Common myeloid progenitor, CD34-positive (primary cell): ENCODE results near the gene OBSL1.

ENCODE experiments used
- CTCF ChIA-PET: fragments of 350-600 bp; sonication (Branson Sonifier 250); formaldehyde crosslinking; loops from one replicate; lab custom pipeline; 2021; ENCODE audit warnings: antibody characterized with exemption; lab: Charles Lee
- POLR2A ChIA-PET: fragments of 350-600 bp; sonication (Branson Sonifier 250); formaldehyde crosslinking; loops from one replicate; lab custom pipeline; 2021; ENCODE audit warnings: antibody characterized with exemption; lab: Charles Lee
- DNase-seq, 3 donors: peaks; one replicate each; pipeline versions ENCODE4 v3.0.0 to v3.0.0-alpha.2; 2013
- H3K27ac ChIP-seq, 2 experiments: 1 replicate in 1 of 2; 2 replicates in 1 of 2; pipeline ENCODE4 v1.7.0; 2013; ENCODE audit warnings: inconsistent platforms in 2 of 2, low read length in 2 of 2, mild to moderate bottlenecking in 2 of 2, low read depth in 1 of 2, moderate library complexity in 1 of 2; ENCODE audit not compliant: severe bottlenecking in 2 of 2, insufficient read depth in 1 of 2, poor library complexity in 1 of 2
- H3K27me3 ChIP-seq, 5 experiments: replicated peaks in 2 of 5; 1 replicate in 3 of 5; 2 replicates in 2 of 5; pipeline versions ENCODE4 v1.6.1 to v1.7.0; 2013; ENCODE audit warnings: low read length in 4 of 5, mild to moderate bottlenecking in 2 of 5, moderate library complexity in 2 of 5, inconsistent platforms in 1 of 5; ENCODE audit not compliant: insufficient read depth in 5 of 5, control insufficient read depth in 4 of 5
- H3K36me3 ChIP-seq, 4 experiments: 1 replicate in 2 of 4; 2 replicates in 2 of 4; pipeline versions ENCODE4 v1.6.1 to v1.7.0; 2013; ENCODE audit warnings: low read length in 3 of 4, control low read depth in 1 of 4, mild to moderate bottlenecking in 1 of 4; ENCODE audit not compliant: control insufficient read depth in 4 of 4, insufficient read depth in 4 of 4
- H3K4me1 ChIP-seq, 4 experiments: 1 replicate in 3 of 4; 2 replicates in 1 of 4; pipeline versions ENCODE4 v1.6.1 to v1.7.1; 2013; ENCODE audit warnings: low read length in 3 of 4, mild to moderate bottlenecking in 3 of 4, control low read depth in 1 of 4, inconsistent platforms in 1 of 4, moderate library complexity in 1 of 4; ENCODE audit not compliant: control insufficient read depth in 4 of 4, insufficient read depth in 4 of 4; ENCODE audit errors: control extremely low read depth in 1 of 4
- H3K4me3 ChIP-seq, 7 experiments: 1 replicate in 4 of 7; 2 replicates in 3 of 7; pipeline versions ENCODE4 v1.5.1 to v1.7.0; 2013; ENCODE audit warnings: mild to moderate bottlenecking in 7 of 7, low read length in 6 of 7, moderate library complexity in 6 of 7, inconsistent platforms in 2 of 7, low read depth in 2 of 7, control low read depth in 1 of 7; ENCODE audit not compliant: insufficient read depth in 4 of 7, control insufficient read depth in 1 of 7; ENCODE audit errors: extremely low read depth in 1 of 7
- H3K9me3 ChIP-seq, 5 experiments: 1 replicate in 4 of 5; 2 replicates in 1 of 5; pipeline versions ENCODE4 v1.6.1 to v1.7.1; 2013; ENCODE audit warnings: low read length in 4 of 5, mild to moderate bottlenecking in 2 of 5, inconsistent platforms in 1 of 5, low read depth in 1 of 5, moderate library complexity in 1 of 5; ENCODE audit not compliant: control insufficient read depth in 4 of 5, insufficient read depth in 2 of 5; ENCODE audit errors: control extremely low read depth in 1 of 5
- WGBS: methylation state at CpG from one replicate; pipeline ENCODE4 v1.1.5; 2013; ENCODE audit not compliant: insufficient coverage; 5-methylcytosine and 5-hydroxymethylcytosine counted together

OBSL1 gene

GRCh38 chr2:219540784-219541504 lies 30.4 kb downstream of the OBSL1 start:
- CTCF ChIA-PET, result interaction anchor here (0.7 to 43.1 kb wide), 26 partner anchors 8 to 238 kb away, joined by 3 to 1724 read pairs (median 6); partner anchors contain the start of genes ASIC4, DNPEP, GMPPA and INHA
- H3K27me3 ChIP-seq, result peaks cover 0 to 32% (median 27%) of the 10 kb centered on the region in 5 experiments
- H3K27ac ChIP-seq, result no peak overlapping the region
- H3K4me1 ChIP-seq, result peaks cover 0 to 29% (median 23%) of the 10 kb centered on the region in 4 experiments
- DNase-seq, result no peak
- POLR2A ChIA-PET, result no interaction called here
- H3K36me3 ChIP-seq, result no peaks in the 10 kb centered on the region
- whole genome bisulfite sequencing, result 88% methylated on average over 7 of the region's 12 CpGs
- no peak overlapping the region for H3K4me3 ChIP-seq
- H3K9me3 ChIP-seq, result no peaks in the 10 kb centered on the region

DNA sequence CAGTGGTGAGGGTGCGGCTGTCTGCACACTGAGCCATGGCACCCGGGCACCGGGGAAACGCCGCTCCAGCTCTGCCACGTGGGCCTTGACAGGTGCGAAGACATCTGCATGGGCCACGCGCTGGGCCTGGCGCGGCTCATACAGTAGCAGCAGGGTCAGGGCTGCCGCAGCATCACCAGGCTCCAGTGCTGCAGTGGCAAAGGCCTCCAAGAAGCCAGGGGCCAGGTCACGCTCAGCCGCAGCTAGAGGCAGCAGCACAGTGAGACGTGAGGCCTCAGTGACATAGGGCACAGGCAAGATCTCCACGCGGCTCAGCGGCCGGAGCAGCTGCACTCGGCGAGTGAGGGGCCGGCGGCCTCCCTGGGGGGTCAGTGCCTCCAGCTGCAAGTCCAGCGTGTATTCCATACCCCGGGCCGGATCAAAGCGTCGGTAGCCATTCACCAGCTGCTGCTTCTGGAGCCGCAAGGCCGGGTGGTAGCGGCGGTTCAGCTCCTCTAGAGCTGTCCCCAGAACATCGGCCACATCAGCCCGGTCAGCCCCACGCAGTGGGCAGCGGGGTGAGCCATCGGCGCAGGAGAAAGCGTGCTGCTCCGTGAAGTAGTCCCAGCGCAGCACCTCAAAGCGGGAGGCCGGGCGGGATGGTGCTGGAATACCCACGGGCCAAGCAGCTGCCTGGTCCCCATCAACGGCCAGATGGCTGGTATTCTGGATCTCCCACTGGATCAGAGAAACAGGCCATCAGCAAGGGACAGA lies 31.2 kb downstream of the OBSL1 start:
- Histone ChIP-seq H3K4me3 (no peak overlapping the region), H3K27me3 (peaks cover 0 to 23% (median 22%) of the 10 kb centered on the region in 5 experiments), H3K9me3 (no peaks in the 10 kb centered on the region), H3K4me1 (peaks cover 0 to 29% (median 23%) of the 10 kb centered on the region in 4 experiments), H3K27ac (no peak overlapping the region), H3K36me3 (no peaks in the 10 kb centered on the region)
- WGBS, result 97% methylated on average over 45 of the region's 46 CpGs
- no peak for DNase-seq
- POLR2A ChIA-PET, result no interaction called here
- CTCF ChIA-PET, result interaction anchor here (1.0 to 43.1 kb wide), 15 partner anchors 12 to 150 kb away, joined by 3 to 1724 read pairs (median 13); partner anchors contain the start of genes ASIC4, GMPPA, INHA and OBSL1

DNA sequence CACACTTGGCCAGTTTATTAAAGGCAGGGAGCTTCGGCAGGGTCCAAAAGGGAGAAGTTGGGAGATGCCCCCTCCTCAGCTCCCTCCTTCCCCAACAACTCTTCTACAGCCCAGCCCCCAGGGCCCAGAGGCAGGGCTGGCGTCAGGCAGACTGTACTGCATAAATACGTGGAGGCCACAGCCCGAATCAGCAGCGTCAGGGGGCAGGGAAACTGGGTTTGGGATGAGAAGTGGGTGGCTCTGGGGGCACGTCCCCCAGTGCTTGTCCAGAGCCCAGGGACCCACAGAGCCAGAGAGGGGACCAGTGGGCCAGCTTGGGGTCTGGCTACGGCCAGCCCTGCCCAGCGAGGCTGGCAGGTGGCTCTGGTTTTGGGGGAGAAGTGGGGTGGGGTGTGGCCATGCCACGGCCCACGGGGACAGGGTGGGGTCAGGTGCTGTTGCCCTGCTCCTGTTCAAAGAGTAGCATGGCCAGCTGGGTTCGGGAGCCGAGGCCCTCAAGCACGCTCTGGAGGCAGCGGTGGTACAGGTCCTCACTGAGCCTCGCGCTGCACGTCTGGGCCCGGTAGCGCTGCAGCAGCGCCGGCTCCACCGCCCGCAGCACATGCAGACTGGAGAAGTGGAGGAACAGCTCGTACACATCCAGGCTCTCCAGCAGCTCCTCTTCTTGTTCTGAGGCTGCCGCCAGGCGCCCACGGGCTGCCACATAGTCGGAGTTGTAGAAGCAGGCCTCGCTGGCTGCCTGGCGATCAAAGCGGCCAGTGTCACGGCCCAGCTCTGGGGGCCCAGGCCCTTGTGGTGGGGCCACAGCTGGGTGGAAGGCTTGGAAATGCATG lies 32.2 kb downstream of the OBSL1 start:
- DNase-seq, result no peak
- peaks cover 0 to 24% (median 20%) of the 10 kb centered on the region in 4 experiments for H3K4me1 ChIP-seq
- H3K9me3 ChIP-seq, result no peaks in the 10 kb centered on the region
- CTCF ChIA-PET, result interaction anchor here (0.6 to 43.1 kb wide), 9 partner anchors 12 to 151 kb away, joined by 3 to 1724 read pairs (median 37); partner anchors contain the start of genes ASIC4 and GMPPA
- no peak overlapping the region for H3K4me3 ChIP-seq
- 98% methylated on average over 27 of the region's 32 CpGs for WGBS
- peaks cover 0 to 15% (median 14%) of the 10 kb centered on the region in 5 experiments for H3K27me3 ChIP-seq
- H3K27ac ChIP-seq, result no peak overlapping the region
- POLR2A ChIA-PET, result no interaction called here
- H3K36me3 ChIP-seq, result no peaks in the 10 kb centered on the region

GRCh38 chr2:219538504-219538951 lies 32.8 kb downstream of the OBSL1 start:
- WGBS, result 87% methylated on average over 3 of the region's 6 CpGs
- H3K4me3 ChIP-seq, result no peak overlapping the region
- peaks cover 0 to 14% (median 12%) of the 10 kb centered on the region in 5 experiments for H3K27me3 ChIP-seq
- H3K27ac ChIP-seq, result no peak overlapping the region
- H3K9me3 ChIP-seq, result no peaks in the 10 kb centered on the region
- POLR2A ChIA-PET, result no interaction called here
- no peak for DNase-seq
- CTCF ChIA-PET, result interaction anchor here (1.5 to 43.1 kb wide), 7 partner anchors 11 to 151 kb away, joined by 3 to 1724 read pairs (median 81); partner anchors contain the start of genes ASIC4 and GMPPA
- peaks cover 0 to 20% (median 15%) of the 10 kb centered on the region in 4 experiments for H3K4me1 ChIP-seq
- H3K36me3 ChIP-seq, result no peaks in the 10 kb centered on the region

DNA sequence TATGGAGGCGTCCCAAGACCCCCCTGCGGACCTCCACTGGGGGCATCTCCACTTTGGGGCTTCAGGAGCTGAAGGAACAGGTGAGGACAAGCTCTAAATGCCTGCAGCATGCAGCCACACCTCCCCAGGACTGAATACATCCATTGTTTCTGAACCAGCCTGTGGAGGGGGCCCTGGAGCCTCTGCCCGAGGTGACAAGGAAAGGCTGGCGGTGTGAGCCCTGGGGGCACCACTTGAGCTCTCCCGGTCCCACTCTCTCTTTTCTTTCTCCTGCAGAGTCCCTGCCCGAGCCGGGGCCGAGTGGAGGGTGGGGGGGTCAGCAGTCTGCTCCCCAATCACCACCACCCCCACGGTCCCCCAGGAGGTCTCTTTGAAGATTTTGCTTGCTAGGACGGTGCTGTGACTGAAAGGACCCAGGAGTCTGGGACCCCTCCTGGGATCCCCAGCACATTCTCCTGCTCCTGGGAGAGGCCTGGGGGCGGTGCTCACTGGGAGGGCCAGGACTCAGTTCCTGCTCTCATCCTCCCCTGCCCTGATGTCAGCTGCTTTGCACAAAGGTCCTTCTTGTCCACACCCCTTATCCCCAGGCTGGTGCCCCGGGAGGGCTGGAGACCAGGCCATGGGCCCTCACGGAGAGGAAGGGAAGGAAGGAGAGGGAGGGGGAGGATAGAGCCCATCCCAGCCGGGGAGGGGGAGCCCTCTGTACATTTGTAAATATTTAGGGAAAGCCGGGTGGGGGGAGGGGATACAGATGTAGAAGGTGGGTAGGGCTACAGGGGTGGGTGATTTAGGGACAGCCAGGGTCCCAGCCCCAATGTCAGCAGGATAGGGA lies 33.5 kb downstream of the OBSL1 start:
- peaks cover 0 to 16% (median 10%) of the 10 kb centered on the region in 5 experiments for H3K27me3 ChIP-seq
- H3K36me3 ChIP-seq, result no peaks in the 10 kb centered on the region
- H3K4me1 ChIP-seq, result peaks cover 0 to 14% (median 9%) of the 10 kb centered on the region in 4 experiments
- no peaks in the 10 kb centered on the region for H3K9me3 ChIP-seq
- ChIA-PET POLR2A (no interaction called here), CTCF (interaction anchor here (1.0 to 43.1 kb wide), 5 partner anchors 10 to 150 kb away, joined by 4 to 1724 read pairs (median 117); partner anchors contain the start of genes ASIC4 and GMPPA)
- 80% methylated on average over 7 of the region's 15 CpGs for WGBS
- no peak for DNase-seq
- no peak overlapping the region for H3K27ac ChIP-seq
- no peak overlapping the region for H3K4me3 ChIP-seq

DNA sequence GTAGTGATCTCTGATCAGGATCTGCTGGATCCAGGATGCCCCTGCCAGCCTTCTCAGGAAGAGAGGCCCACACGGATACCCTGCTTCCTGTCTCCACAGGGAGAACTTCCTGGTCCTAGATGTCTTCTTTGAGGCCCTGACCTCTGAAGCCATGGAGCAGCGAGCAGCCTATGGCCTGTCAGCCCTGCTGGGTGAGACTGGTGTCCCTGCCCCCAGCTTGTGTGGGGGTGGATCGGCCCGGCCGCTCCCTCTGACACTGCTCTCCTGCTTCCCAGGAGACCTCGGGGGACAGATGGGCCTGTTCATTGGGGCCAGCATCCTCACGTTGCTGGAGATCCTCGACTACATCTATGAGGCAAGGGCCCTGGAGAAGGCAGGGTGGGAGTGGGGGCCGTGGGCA lies 34.4 kb downstream of the OBSL1 start:
- H3K4me1 ChIP-seq, result peaks cover 0 to 5% (median 4%) of the 10 kb centered on the region in 4 experiments
- CTCF ChIA-PET, result interaction anchor here (1.0 to 43.1 kb wide), 5 partner anchors 9 to 151 kb away, joined by 4 to 1724 read pairs (median 117); partner anchors contain the start of genes ASIC4 and GMPPA
- DNase-seq, result no peak
- no peaks in the 10 kb centered on the region for H3K36me3 ChIP-seq
- POLR2A ChIA-PET, result no interaction called here
- no peaks in the 10 kb centered on the region for H3K9me3 ChIP-seq
- H3K4me3 ChIP-seq, result no peak overlapping the region
- WGBS, result 88% methylated on average over 6 of the region's 9 CpGs
- H3K27me3 ChIP-seq, result peaks cover 0 to 14% (median 9%) of the 10 kb centered on the region in 5 experiments
- H3K27ac ChIP-seq, result no peak overlapping the region
